ENCODE results near the gene ANKRD16. TPM values are rescaled to one million over a fixed set of nuclear protein-coding genes. Genes with fewer than 3 reads are reported as not detected.

Gene ANKRD16
- total and polyA plus RNA-seq, 2 donors (not counting 1 experiment from before 2014, with no cell fraction given), result 10.9 to 12.6 TPM

GRCh38 chr10:5862360-5862961, 27.2 kb downstream of the ANKRD16 start:
- Histone ChIP-seq H4K20me1 (ENCODE audit: control insufficient read depth, insufficient read depth, low read length, poor library complexity, severe bottlenecking) (no peaks in the 10 kb centered on the region), H3K36me3 (replicated peaks in 1 of 2; ENCODE audit: control extremely low read depth in 1 of 2, control insufficient read depth in 1 of 2, extremely low read depth in 1 of 2, insufficient read depth in 2 of 2, low read length in 1 of 2) (no peaks in the 10 kb centered on the region), H3K27me3 (replicated peaks in 1 of 4; ENCODE audit: control extremely low read depth in 1 of 4, control insufficient read depth in 3 of 4, insufficient read depth in 4 of 4, low read length in 3 of 4) (no peaks in the 10 kb centered on the region), H3K4me1 (ENCODE audit: control insufficient read depth in 2 of 2, insufficient read depth in 2 of 2, low read length in 2 of 2) (peaks cover 19 to 34% of the 10 kb centered on the region in 2 donors), H3K9ac (ENCODE audit: low read length) (peak overlapping the region; percentile 29), H3K9me3 (ENCODE audit: control extremely low read depth in 1 of 3, control insufficient read depth in 2 of 3, insufficient read depth in 1 of 3, low read length in 2 of 3) (peaks cover 0 to 4% (median 0%) of the 10 kb centered on the region in 3 donors), H3K4me3 (ENCODE audit: control extremely low read depth in 1 of 5, extremely low read depth in 1 of 5, insufficient read depth in 1 of 5, low read depth in 2 of 5, low read length in 4 of 5) (peak overlapping the region in 3 of 5 experiments; percentile 9 to 44 (median 35)), H3K27ac (ENCODE audit: low read length in 2 of 2) (peak overlapping the region; percentile 47 to 51), H3K79me2 (ENCODE audit: control insufficient read depth, insufficient read depth, low read length) (no peaks in the 10 kb centered on the region), H2AFZ (ENCODE audit: insufficient read depth, low read depth, low read length, poor library complexity, severe bottlenecking) (peak overlapping the region; percentile 56), H3K4me2 (replicated peaks; ENCODE audit: low read depth, low read length, poor library complexity, severe bottlenecking) (peak overlapping the region; percentile 44)
- WGBS (ENCODE audit: insufficient coverage), result 44% methylated on average over 7 of the region's 7 CpGs
- CTCF ChIA-PET, result interaction anchor here (0.6 to 1.8 kb wide), 7 partner anchors 9 to 305 kb away, joined by 3 to 6 read pairs (median 4); no protein-coding TSS in a partner anchor
- Mint-ChIP-seq H3K27me3 (no peaks in the 10 kb centered on the region), H3K4me3 (peak overlapping the region; percentile 81), H3K9me3 (ENCODE audit: insufficient read depth) (no peaks in the 10 kb centered on the region), H3K4me1 (peaks cover 44% of the 10 kb centered on the region), H3K27ac (peak overlapping the region; percentile 94)
- peak; percentile 52 for DNase-seq
- ATAC-seq (ENCODE audit: low read depth), result peak; percentile 81
- TF ChIP-seq EZH2 (IDR thresholded peaks at IDR 0.05; ENCODE audit: borderline replicate concordance, insufficient read depth, low read depth, low read length, poor library complexity, severe bottlenecking), result no peak
- POLR2A ChIA-PET, result interaction anchor here (0.8 to 1.2 kb wide), 5 partner anchors 8 to 44 kb away, joined by 3 to 6 read pairs (median 3); no protein-coding TSS in a partner anchor
- intact Hi-C loops (cut with micrococcal nuclease), result loop anchor here (1.0 kb wide), 1 partner anchor 10 kb away; no protein-coding TSS in a partner anchor

GRCh38 chr10:5860066-5860465, 29.6 kb downstream of the ANKRD16 start:
- CTCF ChIA-PET, result no interaction called here

More at GRCh38 chr10:5860066-5860465, 29.6 kb downstream of the ANKRD16 start:
- H3K4me1 Mint-ChIP-seq, result peaks cover 30% of the 10 kb centered on the region
- Histone ChIP-seq H3K79me2 (ENCODE audit: control insufficient read depth, insufficient read depth, low read length) (no peaks in the 10 kb centered on the region), H3K9me3 (ENCODE audit: control extremely low read depth in 1 of 3, control insufficient read depth in 2 of 3, insufficient read depth in 1 of 3, low read length in 2 of 3) (peaks cover 0 to 4% (median 0%) of the 10 kb centered on the region in 3 donors), H3K9ac (ENCODE audit: low read length) (no peak overlapping the region), H4K20me1 (ENCODE audit: control insufficient read depth, insufficient read depth, low read length, poor library complexity, severe bottlenecking) (no peaks in the 10 kb centered on the region), H3K27ac (ENCODE audit: low read length in 2 of 2) (no peak overlapping the region), H3K27me3 (replicated peaks in 1 of 4; ENCODE audit: control extremely low read depth in 1 of 4, control insufficient read depth in 3 of 4, insufficient read depth in 4 of 4, low read length in 3 of 4) (no peaks in the 10 kb centered on the region), H3K4me1 (ENCODE audit: control insufficient read depth in 2 of 2, insufficient read depth in 2 of 2, low read length in 2 of 2) (peaks cover 5 to 18% of the 10 kb centered on the region in 2 donors), H2AFZ (ENCODE audit: insufficient read depth, low read depth, low read length, poor library complexity, severe bottlenecking) (no peak overlapping the region), H3K4me3 (ENCODE audit: control extremely low read depth in 1 of 5, extremely low read depth in 1 of 5, insufficient read depth in 1 of 5, low read depth in 2 of 5, low read length in 4 of 5) (no peak overlapping the region), H3K36me3 (replicated peaks in 1 of 2; ENCODE audit: control extremely low read depth in 1 of 2, control insufficient read depth in 1 of 2, extremely low read depth in 1 of 2, insufficient read depth in 2 of 2, low read length in 1 of 2) (no peaks in the 10 kb centered on the region), H3K4me2 (replicated peaks; ENCODE audit: low read depth, low read length, poor library complexity, severe bottlenecking) (no peak overlapping the region)
- ATAC-seq (ENCODE audit: low read depth), result no peak
- POLR2A ChIA-PET, result interaction anchor here (0.6 kb wide), 2 partner anchors 9 to 15 kb away, joined by 3 read pairs; no protein-coding TSS in a partner anchor
- TF ChIP-seq EZH2 (IDR thresholded peaks at IDR 0.05; ENCODE audit: borderline replicate concordance, insufficient read depth, low read depth, low read length, poor library complexity, severe bottlenecking) (no peak), CTCF (IDR thresholded peaks at IDR 0.05) (no peak)
- intact Hi-C loops (cut with micrococcal nuclease), result no loop called here
- H3K27ac Mint-ChIP-seq, result no peak overlapping the region
- H3K4me3 Mint-ChIP-seq, result no peak overlapping the region
- 98% methylated on average over 7 of the region's 7 CpGs for WGBS (ENCODE audit: insufficient coverage)
- DNase-seq, result no peak
- H3K9me3 Mint-ChIP-seq (ENCODE audit: insufficient read depth), result no peaks in the 10 kb centered on the region
- H3K27me3 Mint-ChIP-seq, result no peaks in the 10 kb centered on the region

Measured in B cell (primary cell).